GM06990 (cell line): ENCODE results near the gene ADK.

Experiments used
- DNase-seq: peaks from one replicate; pipeline ENCODE4 v3.0.0-alpha.2; 2011; ENCODE audit not compliant: insufficient read length; ENCODE audit errors: extremely low read depth
- H3K27me3 ChIP-seq: replicated peaks from 2 replicates; pipeline ENCODE4 v1.6.0; 2011; ENCODE audit warnings: low read length; ENCODE audit not compliant: control insufficient read depth, insufficient read depth
- H3K36me3 ChIP-seq: 2 replicates; pipeline ENCODE4 v1.5.1; 2011; ENCODE audit warnings: low read length; ENCODE audit not compliant: control insufficient read depth, insufficient read depth
- H3K4me3 ChIP-seq: replicated peaks from 2 replicates; pipeline ENCODE4 v1.5.1; 2011; ENCODE audit warnings: low read depth, mild to moderate bottlenecking, control low read depth, low read length
- CTCF ChIP-seq: IDR thresholded peaks from 2 replicates; pipeline ENCODE4 v1.5.1; 2011; ENCODE audit warnings: low read length, control low read depth, mild to moderate bottlenecking, inconsistent platforms; ENCODE audit not compliant: insufficient read depth, poor library complexity, severe bottlenecking

Gene ADK

DNA sequence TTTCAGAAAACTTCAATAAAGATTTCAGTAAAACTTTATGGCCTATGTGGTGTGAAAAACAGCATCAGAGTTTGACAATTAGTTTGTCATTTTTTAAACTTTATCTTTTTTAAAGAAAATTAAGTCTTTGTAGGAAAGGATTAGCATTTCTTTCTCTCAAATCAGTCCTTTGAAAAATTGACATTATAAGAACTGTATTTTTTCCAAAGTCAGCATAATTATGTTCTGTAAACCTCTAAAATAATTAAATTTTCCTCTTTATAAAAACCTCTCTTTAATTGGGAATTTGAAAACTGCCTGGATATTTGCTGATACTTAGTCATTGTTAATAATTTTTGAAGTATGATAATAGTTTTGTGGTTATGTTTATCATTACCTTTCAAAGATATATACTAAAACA, 448.7 kb downstream of the ADK start:
- no peak for TF ChIP-seq CTCF
- Histone ChIP-seq H3K27me3 (no peaks in the 10 kb centered on the region), H3K4me3 (no peak overlapping the region), H3K36me3 (no peaks in the 10 kb centered on the region; the same call in 1 of the 2 replicates)
- DNase-seq, result no peak

DNA sequence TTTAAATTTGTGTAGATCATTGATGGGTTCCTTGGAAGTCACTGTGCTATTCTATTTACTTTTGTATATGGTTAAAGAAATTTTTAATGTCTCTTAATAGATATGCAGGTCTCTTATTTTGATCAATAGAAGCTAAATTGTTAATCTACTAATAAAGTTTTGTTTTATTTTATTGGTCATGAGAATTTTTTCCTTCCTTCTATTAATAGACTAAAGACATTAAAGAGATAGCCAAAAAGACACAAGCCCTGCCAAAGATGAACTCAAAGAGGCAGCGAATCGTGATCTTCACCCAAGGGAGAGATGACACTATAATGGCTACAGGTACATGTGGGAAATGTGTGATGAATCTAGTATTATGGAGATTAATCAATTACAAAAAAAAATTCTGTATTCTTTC, 449.1 kb downstream of the ADK start:
- no peaks in the 10 kb centered on the region; the same call in 1 of the 2 replicates for H3K36me3 ChIP-seq
- H3K27me3 ChIP-seq, result no peaks in the 10 kb centered on the region
- no peak for DNase-seq
- H3K4me3 ChIP-seq, result no peak overlapping the region
- no peak for TF ChIP-seq CTCF

GRCh38 chr10:74602576-74602975, 451.6 kb downstream of the ADK start:
- H3K4me3 ChIP-seq, result no peak overlapping the region
- H3K27me3 ChIP-seq, result no peaks in the 10 kb centered on the region
- no peak for DNase-seq
- no peak for TF ChIP-seq CTCF
- H3K36me3 ChIP-seq, result no peaks in the 10 kb centered on the region; the same call in 1 of the 2 replicates

- H3K36me3 ChIP-seq, result no peaks in the 10 kb centered on the region; the same call in 1 of the 2 replicates
- DNase-seq, result no peak
- H3K27me3 ChIP-seq, result no peaks in the 10 kb centered on the region
- H3K4me3 ChIP-seq, result no peak overlapping the region
- no peak for TF ChIP-seq CTCF
Observed at GRCh38 chr10:74610299-74610698, 459.3 kb downstream of the ADK start.

DNA sequence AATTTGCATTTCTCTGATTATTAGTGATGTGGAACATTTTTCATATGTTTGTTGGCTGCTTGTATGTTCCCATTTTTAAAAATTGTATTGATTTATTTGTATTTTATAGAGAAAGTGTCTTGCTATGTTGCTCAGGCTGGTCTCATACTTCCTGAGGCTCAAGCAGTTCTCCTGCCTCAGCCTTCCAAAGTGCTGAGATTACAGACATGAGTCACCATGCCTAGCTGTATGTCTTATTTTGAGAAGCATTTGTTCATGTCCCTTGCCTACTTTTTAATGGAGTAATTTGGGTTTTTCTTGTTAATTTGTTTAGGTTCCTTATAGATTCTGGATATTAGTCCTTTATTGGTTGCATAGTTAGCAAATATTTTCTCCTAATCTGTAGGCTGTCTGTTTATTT, 461.2 kb downstream of the ADK start:
- no peaks in the 10 kb centered on the region; the same call in 1 of the 2 replicates for H3K36me3 ChIP-seq
- no peaks in the 10 kb centered on the region for H3K27me3 ChIP-seq
- no peak for TF ChIP-seq CTCF
- DNase-seq, result no peak
- H3K4me3 ChIP-seq, result no peak overlapping the region

GRCh38 chr10:74620626-74621025, 469.6 kb downstream of the ADK start:
- TF ChIP-seq CTCF, result no peak
- Histone ChIP-seq H3K4me3 (no peak overlapping the region), H3K27me3 (no peaks in the 10 kb centered on the region), H3K36me3 (no peaks in the 10 kb centered on the region)
- DNase-seq, result no peak
